PFSK-1 (cell line): ENCODE results near the gene MYCBP2.

Source experiments
- FOXP2 ChIP-seq: optimal IDR thresholded peaks from 2 replicates; pipeline ENCODE3; 2011; ENCODE audit warnings: borderline replicate concordance, control low read depth, inconsistent platforms; ENCODE audit not compliant: insufficient read depth; ENCODE audit errors: extremely low read length, extremely low read depth
- POLR2AphosphoS5 ChIP-seq: IDR thresholded peaks from 2 replicates; pipeline ENCODE4 v1.6.1; 2012; ENCODE audit warnings: low read depth, mild to moderate bottlenecking, control low read depth, low read length, moderate library complexity
- SIN3A ChIP-seq: IDR thresholded peaks from 2 replicates; pipeline ENCODE4 v1.6.1; 2012; ENCODE audit warnings: mild to moderate bottlenecking, low read length, moderate library complexity, borderline replicate concordance; ENCODE audit not compliant: insufficient read depth
- TAF1 ChIP-seq: IDR thresholded peaks from 2 replicates; pipeline ENCODE4 v1.6.1; 2012; ENCODE audit warnings: low read length, control low read depth, borderline replicate concordance; ENCODE audit not compliant: insufficient read depth
- TF ChIP-seq, protein P1 (sequence below), 2 experiments: IDR thresholded peaks; 2 replicates each; pipeline versions ENCODE4 v1.6.1 to v1.8.0; 2011 to 2012; ENCODE audit warnings: low read depth in 2 of 2, low read length in 2 of 2, control low read depth in 1 of 2, inconsistent platforms in 1 of 2, mild to moderate bottlenecking in 1 of 2, moderate library complexity in 1 of 2; ENCODE audit not compliant: insufficient read depth in 1 of 2

MYCBP2 gene

DNA sequence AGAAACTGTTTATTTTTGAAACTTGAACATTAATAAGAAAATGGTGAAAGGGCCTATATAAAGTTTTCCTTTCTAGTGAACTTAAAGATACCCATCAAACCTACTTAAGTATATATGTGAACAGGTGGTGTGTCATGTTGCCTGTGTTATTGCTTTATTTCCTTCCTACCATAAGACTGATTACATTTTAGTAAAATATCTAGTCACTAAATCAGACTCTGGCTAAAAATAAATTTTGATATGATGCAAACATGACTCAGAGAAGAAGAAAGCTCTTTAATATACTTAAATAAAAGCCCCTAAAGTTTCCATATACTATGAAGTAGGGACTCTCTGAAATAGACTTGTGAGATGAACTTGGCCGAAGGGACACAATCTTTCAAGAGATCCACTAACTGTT lies 264.8 kb downstream of the MYCBP2 start:
- TF ChIP-seq FOXP2 (no peak), POLR2AphosphoS5 (no peak), SIN3A (no peak), TAF1 (no peak)
- TF ChIP-seq, protein P1, sequence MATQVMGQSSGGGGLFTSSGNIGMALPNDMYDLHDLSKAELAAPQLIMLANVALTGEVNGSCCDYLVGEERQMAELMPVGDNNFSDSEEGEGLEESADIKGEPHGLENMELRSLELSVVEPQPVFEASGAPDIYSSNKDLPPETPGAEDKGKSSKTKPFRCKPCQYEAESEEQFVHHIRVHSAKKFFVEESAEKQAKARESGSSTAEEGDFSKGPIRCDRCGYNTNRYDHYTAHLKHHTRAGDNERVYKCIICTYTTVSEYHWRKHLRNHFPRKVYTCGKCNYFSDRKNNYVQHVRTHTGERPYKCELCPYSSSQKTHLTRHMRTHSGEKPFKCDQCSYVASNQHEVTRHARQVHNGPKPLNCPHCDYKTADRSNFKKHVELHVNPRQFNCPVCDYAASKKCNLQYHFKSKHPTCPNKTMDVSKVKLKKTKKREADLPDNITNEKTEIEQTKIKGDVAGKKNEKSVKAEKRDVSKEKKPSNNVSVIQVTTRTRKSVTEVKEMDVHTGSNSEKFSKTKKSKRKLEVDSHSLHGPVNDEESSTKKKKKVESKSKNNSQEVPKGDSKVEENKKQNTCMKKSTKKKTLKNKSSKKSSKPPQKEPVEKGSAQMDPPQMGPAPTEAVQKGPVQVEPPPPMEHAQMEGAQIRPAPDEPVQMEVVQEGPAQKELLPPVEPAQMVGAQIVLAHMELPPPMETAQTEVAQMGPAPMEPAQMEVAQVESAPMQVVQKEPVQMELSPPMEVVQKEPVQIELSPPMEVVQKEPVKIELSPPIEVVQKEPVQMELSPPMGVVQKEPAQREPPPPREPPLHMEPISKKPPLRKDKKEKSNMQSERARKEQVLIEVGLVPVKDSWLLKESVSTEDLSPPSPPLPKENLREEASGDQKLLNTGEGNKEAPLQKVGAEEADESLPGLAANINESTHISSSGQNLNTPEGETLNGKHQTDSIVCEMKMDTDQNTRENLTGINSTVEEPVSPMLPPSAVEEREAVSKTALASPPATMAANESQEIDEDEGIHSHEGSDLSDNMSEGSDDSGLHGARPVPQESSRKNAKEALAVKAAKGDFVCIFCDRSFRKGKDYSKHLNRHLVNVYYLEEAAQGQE (IDR thresholded peaks at IDR 0.05; ENCODE audit: insufficient read depth in 1 of 2, low read depth in 2 of 2, low read length in 2 of 2): no peak

DNA sequence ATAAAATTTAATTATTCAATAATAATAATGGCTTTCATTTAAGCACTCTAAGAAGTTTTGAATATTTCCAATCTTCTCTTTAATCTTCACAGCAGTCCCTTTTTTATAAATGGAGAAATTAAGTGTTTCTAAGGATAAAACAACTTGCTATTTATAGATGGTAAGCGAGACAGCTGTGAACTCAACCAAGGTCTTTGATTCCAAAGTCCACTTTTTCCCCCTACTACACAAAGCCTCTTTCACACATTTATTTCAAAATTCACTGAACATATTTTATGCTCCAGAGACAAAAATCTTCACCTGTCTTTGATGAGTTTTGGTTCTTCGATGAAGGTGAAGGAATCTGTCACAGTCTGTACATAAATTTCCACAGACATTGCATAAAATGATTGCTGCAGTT lies 265.5 kb downstream of the MYCBP2 start:
- TF ChIP-seq TAF1: no peak
- TF ChIP-seq, protein P1 (IDR thresholded peaks at IDR 0.05; ENCODE audit: insufficient read depth in 1 of 2, low read depth in 2 of 2, low read length in 2 of 2): no peak
- no peak for TF ChIP-seq FOXP2
- TF ChIP-seq SIN3A: no peak
- TF ChIP-seq POLR2AphosphoS5: no peak

DNA sequence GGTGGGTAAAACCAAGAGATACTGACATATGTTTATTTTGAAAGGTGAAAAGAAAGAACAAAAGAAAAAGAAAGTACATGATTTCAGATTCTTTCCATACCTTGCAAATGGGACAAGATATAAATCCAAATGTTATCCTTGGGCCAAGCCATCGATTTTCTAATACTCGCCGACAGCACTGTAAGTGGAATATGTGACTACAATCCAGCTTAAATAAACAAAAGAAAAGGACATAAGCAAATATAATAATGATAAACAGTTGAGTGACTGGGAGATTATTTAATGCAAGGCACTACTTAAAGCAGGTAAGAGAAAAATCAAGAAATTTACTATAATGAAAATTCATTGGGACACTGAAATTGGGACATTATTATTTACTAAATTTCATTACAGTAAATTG lies 270.0 kb downstream of the MYCBP2 start:
- no peak for TF ChIP-seq TAF1
- no peak for TF ChIP-seq POLR2AphosphoS5
- no peak for TF ChIP-seq SIN3A
- TF ChIP-seq FOXP2: no peak
- TF ChIP-seq, protein P1 (IDR thresholded peaks at IDR 0.05; ENCODE audit: insufficient read depth in 1 of 2, low read depth in 2 of 2, low read length in 2 of 2): no peak

DNA sequence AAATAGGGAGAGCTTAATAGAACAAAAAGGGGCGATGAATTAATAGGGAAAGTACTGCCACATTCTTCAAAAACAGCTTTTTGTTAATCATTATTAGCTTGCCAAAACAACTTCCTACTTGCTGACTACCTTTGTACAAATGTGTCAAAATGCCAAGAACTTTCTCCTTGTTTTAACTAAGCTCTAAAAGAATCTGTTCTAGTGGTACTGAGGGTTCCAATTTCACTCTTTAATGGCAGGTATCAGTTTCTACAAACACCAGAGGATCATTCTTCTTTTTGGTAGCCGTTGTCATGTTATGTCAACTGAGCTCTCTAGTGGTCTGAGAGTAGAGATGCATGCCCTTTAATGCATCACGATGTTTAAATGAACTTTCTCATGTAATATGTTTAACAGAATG lies 270.5 kb downstream of the MYCBP2 start:
- TF ChIP-seq, protein P1 (IDR thresholded peaks at IDR 0.05; ENCODE audit: insufficient read depth in 1 of 2, low read depth in 2 of 2, low read length in 2 of 2): no peak
- TF ChIP-seq TAF1 (no peak), FOXP2 (no peak), POLR2AphosphoS5 (no peak), SIN3A (no peak)

DNA sequence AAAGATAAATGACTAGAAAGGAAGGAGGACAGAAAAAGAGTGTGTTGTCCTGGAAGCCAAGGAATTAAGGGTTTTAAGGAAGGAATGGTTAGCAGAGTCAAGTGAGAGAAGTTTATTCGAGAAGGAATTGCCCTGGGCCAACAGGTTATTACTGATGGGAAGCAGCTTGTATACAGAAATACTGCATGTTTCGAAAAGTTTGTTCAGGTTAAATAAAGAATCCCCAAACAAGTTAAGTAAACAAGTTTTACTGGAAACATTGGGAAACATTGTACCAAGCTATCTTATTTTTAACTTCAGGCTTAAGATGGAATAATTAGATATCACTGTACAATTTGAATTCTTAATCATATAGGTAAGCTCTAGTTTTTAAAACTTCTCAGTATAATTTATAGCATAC lies 271.7 kb downstream of the MYCBP2 start:
- TF ChIP-seq TAF1 (no peak), POLR2AphosphoS5 (no peak), FOXP2 (no peak), SIN3A (no peak)
- TF ChIP-seq, protein P1 (IDR thresholded peaks at IDR 0.05; ENCODE audit: insufficient read depth in 1 of 2, low read depth in 2 of 2, low read length in 2 of 2): no peak
